Epidermal melanocyte (primary cell): ENCODE results near the gene PTPRG.
A peak's percentile ranks its signal among the peaks of the same experiment; 100 is the strongest.

Experiments used
- DNase-seq: peaks from one replicate; pipeline ENCODE4 v3.0.0; 2011; ENCODE audit warnings: low spot score; ENCODE audit not compliant: insufficient read length

PTPRG gene

GRCh38 chr3:62096521-62096920 lies 535.1 kb downstream of the PTPRG start:
- DNase-seq = no peak

GRCh38 chr3:62097121-62097520 lies 535.8 kb downstream of the PTPRG start:
- no peak for DNase-seq

- no peak for DNase-seq
Observed at GRCh38 chr3:62098646-62099365, 537.4 kb downstream of the PTPRG start.

- no peak for DNase-seq
Observed at GRCh38 chr3:62100282-62100989, 539.1 kb downstream of the PTPRG start.

- DNase-seq = no peak
Observed at GRCh38 chr3:62101488-62101887, 540.1 kb downstream of the PTPRG start.

- no peak for DNase-seq
Observed at GRCh38 chr3:62103531-62103930, 542.2 kb downstream of the PTPRG start.

- no peak for DNase-seq
Observed at GRCh38 chr3:62109534-62109933, 548.2 kb downstream of the PTPRG start.

- no peak for DNase-seq
Observed at GRCh38 chr3:62110443-62111225, 549.3 kb downstream of the PTPRG start.

- DNase-seq = no peak
Observed at GRCh38 chr3:62113092-62113491, 551.7 kb downstream of the PTPRG start.

- no peak for DNase-seq
Observed at GRCh38 chr3:62114763-62115162, 553.4 kb downstream of the PTPRG start.

- DNase-seq = no peak
Observed at GRCh38 chr3:62117903-62118548, 556.7 kb downstream of the PTPRG start.

GRCh38 chr3:62119139-62119538 lies 557.8 kb downstream of the PTPRG start:
- no peak for DNase-seq

- no peak for DNase-seq
Observed at GRCh38 chr3:62122819-62123218, 561.4 kb downstream of the PTPRG start.

GRCh38 chr3:62125380-62125779 lies 564.0 kb downstream of the PTPRG start:
- no peak for DNase-seq

- DNase-seq = no peak
Observed at GRCh38 chr3:62127116-62127515, 565.7 kb downstream of the PTPRG start.

GRCh38 chr3:62128051-62128450 lies 566.7 kb downstream of the PTPRG start:
- DNase-seq = peak; percentile 39

GRCh38 chr3:62128681-62129080 lies 567.3 kb downstream of the PTPRG start:
- DNase-seq = no peak

- no peak for DNase-seq
Observed at GRCh38 chr3:62131050-62131449, 569.7 kb downstream of the PTPRG start.

GRCh38 chr3:62131620-62132019 lies 570.2 kb downstream of the PTPRG start:
- DNase-seq = no peak

- no peak for DNase-seq
Observed at GRCh38 chr3:62132027-62132602, 570.7 kb downstream of the PTPRG start.

- DNase-seq = no peak
Observed at GRCh38 chr3:62133015-62133414, 571.6 kb downstream of the PTPRG start.
